GM19397 (cell line): ENCODE results near the gene DDX6.
"Not testable (repeated sequence)": the region's sequence is repeated elsewhere in the genome, so short reads cannot be mapped to it uniquely, and the experiment has no call there.

Experiments used
- ATAC-seq: cut with Tn5 transposase; IDR thresholded peaks from one replicate; pipeline ENCODE4 v1.9.1; 2021; ENCODE audit warnings: mild to moderate bottlenecking, moderate library complexity; ENCODE audit not compliant: unreplicated experiment

DDX6 gene

GRCh38 chr11:118746988-118747585 lies 43.9 kb downstream of the DDX6 start:
- no peak for ATAC-seq

GRCh38 chr11:118744046-118744445 lies 46.9 kb downstream of the DDX6 start:
- no peak for ATAC-seq

GRCh38 chr11:118742304-118742703 lies 48.7 kb downstream of the DDX6 start:
- no peak for ATAC-seq

GRCh38 chr11:118740892-118741291 lies 50.1 kb downstream of the DDX6 start:
- ATAC-seq: no peak

- ATAC-seq: no peak
Observed at GRCh38 chr11:118735203-118735602, 55.8 kb downstream of the DDX6 start.

- no peak for ATAC-seq
Observed at GRCh38 chr11:118734031-118734430, 56.9 kb downstream of the DDX6 start.

GRCh38 chr11:118729753-118730152 lies 61.2 kb downstream of the DDX6 start:
- ATAC-seq: not testable (repeated sequence)

- ATAC-seq: not testable (repeated sequence)
Observed at GRCh38 chr11:118728112-118728511, 62.9 kb downstream of the DDX6 start.

- ATAC-seq: not testable (repeated sequence)
Observed at GRCh38 chr11:118727721-118728066, 63.3 kb downstream of the DDX6 start.

GRCh38 chr11:118727001-118727720 lies 63.8 kb downstream of the DDX6 start:
- ATAC-seq: not testable (repeated sequence)

- not testable (repeated sequence) for ATAC-seq
Observed at GRCh38 chr11:118721478-118722015, 69.4 kb downstream of the DDX6 start.

GRCh38 chr11:118720740-118721139 lies 70.2 kb downstream of the DDX6 start:
- ATAC-seq: not testable (repeated sequence)

- not testable (repeated sequence) for ATAC-seq
Observed at GRCh38 chr11:118720078-118720477, 70.9 kb downstream of the DDX6 start.

GRCh38 chr11:118718562-118718961 lies 72.4 kb downstream of the DDX6 start:
- not testable (repeated sequence) for ATAC-seq

- not testable (repeated sequence) for ATAC-seq
Observed at GRCh38 chr11:118717733-118718132, 73.2 kb downstream of the DDX6 start.

GRCh38 chr11:118717221-118717620 lies 73.7 kb downstream of the DDX6 start:
- not testable (repeated sequence) for ATAC-seq

GRCh38 chr11:118715837-118716260 lies 75.1 kb downstream of the DDX6 start:
- no peak for ATAC-seq

- ATAC-seq: no peak
Observed at GRCh38 chr11:118715245-118715831, 75.6 kb downstream of the DDX6 start.

- ATAC-seq: no peak
Observed at GRCh38 chr11:118714816-118715215, 76.1 kb downstream of the DDX6 start.

GRCh38 chr11:118714416-118714815 lies 76.5 kb downstream of the DDX6 start:
- not testable (repeated sequence) for ATAC-seq

GRCh38 chr11:118708296-118708695 lies 82.7 kb downstream of the DDX6 start:
- ATAC-seq: no peak

GRCh38 chr11:118706546-118706825 lies 84.5 kb downstream of the DDX6 start:
- ATAC-seq: no peak
